Heart left ventricle (tissue), 16 donors: Measurements from ENCODE around the gene FXYD7. TPM values are rescaled to one million over a fixed set of nuclear protein-coding genes. Genes with fewer than 3 reads are reported as not detected.

Experiments
- ATAC-seq, 4 donors: fragments of 200-7000 bp; cut with Tn5 transposase; one replicate each; pipeline ENCODE4 v1.9.1; 2020 to 2022; ENCODE audit warnings: moderate library complexity in 4 of 4, mild to moderate bottlenecking in 3 of 4, moderate number of reproducible peaks in 1 of 4
- DNase-seq, 5 donors: peaks; one replicate each; pipeline ENCODE4 v3.0.0-alpha.2; 2020
- H3K27ac ChIP-seq, 12 donors: fragments of 200-600 bp; sonication (generic) in 4 of 12; one replicate each; pipeline versions ENCODE4 v1.5.0 to v1.8.0; 2016 to 2022; ENCODE audit warnings: mild to moderate bottlenecking in 2 of 12
- H3K27me3 ChIP-seq, 9 donors: fragments of 200-600 bp; sonication (generic) in 2 of 9; one replicate each; pipeline versions ENCODE4 v1.5.1 to v1.8.0; 2016 to 2022; ENCODE audit warnings: mild to moderate bottlenecking in 3 of 9
- H3K36me3 ChIP-seq, 9 donors: fragments of 200-600 bp; sonication (generic) in 2 of 9; one replicate each; pipeline versions ENCODE4 v1.5.0 to v1.8.0; 2018 to 2022; ENCODE audit warnings: mild to moderate bottlenecking in 2 of 9
- H3K4me1 ChIP-seq, 12 donors: fragments of 200-600 bp; sonication (generic) in 4 of 12; one replicate each; pipeline versions ENCODE4 v1.5.0 to v1.8.0; 2016 to 2022; ENCODE audit warnings: mild to moderate bottlenecking in 3 of 12
- H3K4me3 ChIP-seq, 12 donors: fragments of 200-600 bp; sonication (generic) in 4 of 12; one replicate each; pipeline versions ENCODE4 v1.5.0 to v1.8.0; 2017 to 2022; ENCODE audit warnings: mild to moderate bottlenecking in 9 of 12, moderate library complexity in 4 of 12
- H3K9me3 ChIP-seq, 12 donors: fragments of 200-600 bp; sonication (generic) in 4 of 12; one replicate each; pipeline versions ENCODE4 v1.5.0 to v1.8.0; 2016 to 2022; ENCODE audit warnings: mild to moderate bottlenecking in 1 of 12
- POLR2A ChIP-seq, 2 donors: fragments of 450-650 bp; IDR thresholded peaks; one replicate each; pipeline ENCODE4 v1.6.1; 2017; ENCODE audit warnings: antibody characterized with exemption in 2 of 2, mild to moderate bottlenecking in 2 of 2, moderate library complexity in 2 of 2
- WGBS, 4 donors: extraction: QIAGEN DNeasy Blood & Tissue Kit in 2 of 4; methylation state at CpG; one replicate each; pipeline versions ENCODE4 v1.1.5 to v1.1.7; 2013 to 2018; 5-methylcytosine and 5-hydroxymethylcytosine counted together
- intact Hi-C, 10 donors: fragments of 100-400 bp; cut with DNase I; formaldehyde crosslinking; loops; one replicate each; pipeline versions ENCODE4 v1.11.1 to v1.14.2; 2022
- polyA plus RNA-seq, 2 donors: library from polyadenylated mRNA; stranded (reverse); fragments of 200-250 nt; gene quantifications; one replicate each; pipeline ENCODE4 v1.2.3, GENCODE V29; 2013
- total RNA-seq, 9 donors: library from RNA; depleted of rRNA in 2 of 9; stranded (reverse); fragments of >200 nt in 2 of 9; fragmentation: NEBNext Ultra II Directional in 3 of 9; extraction: Animal tissue kit (Norgen Biotek cat#: 25700) in 3 of 9; gene quantifications; one replicate each; pipeline versions ENCODE4 v1.1.0 to v1.2.4, GENCODE V29; 2016 to 2023
- TF ChIP-seq, protein P1 (sequence below), 12 donors: fragments of 200-600 bp; sonication (generic) in 4 of 12; IDR thresholded peaks; one replicate each; pipeline versions ENCODE4 v1.5.0 to v1.8.0; 2018 to 2022; ENCODE audit warnings: antibody characterized with exemption in 12 of 12, mild to moderate bottlenecking in 5 of 12
- donor health status: ischemic (EF 13 %, LVEDD 7.1; RV severe dilation, severe dysfunction).
- donor health status: healthy with polysubstance abuse.
- donor health status: DM: no; HTN: yes; CAD: no.
- donor health status: DM: no; HTN: no; CAD: no.
- donor health status: ischemic (EF 25% LVEDD 6.9; RV normal size, moderate dysfunction).
- donor health status: ischemic (EF 25% LVEDD 5.7; RV mildly dilated, moderate dysfunction).
- donor health status: healthy.
- donor health status: DM: yes; HTN: yes; CAD: no.
- donor health status: ischemic (EF 35%, LVEDD 5.7; RV mildly dilated, moderate dysfunction).
- donor health status: nonischemic (EF 11% LVEDD 7.7; RV severe dilation, severe dysfunction).
- donor health status: DM: yes; HTN: yes; CAD: no.
- donor health status: PGD.
- donor health status: ischemic (EF 29% LVEDD 5.4; RV normal size, mild dysfunction).
- donor health status: nonischemic (EF 23%, LVEDD 6.1; RV moderate dilation, normal function).

FXYD7 gene
- total and polyA plus RNA-seq, 11 donors, result 0.21 to 0.52 (median 0.28) TPM; not detected in 8

DNA sequence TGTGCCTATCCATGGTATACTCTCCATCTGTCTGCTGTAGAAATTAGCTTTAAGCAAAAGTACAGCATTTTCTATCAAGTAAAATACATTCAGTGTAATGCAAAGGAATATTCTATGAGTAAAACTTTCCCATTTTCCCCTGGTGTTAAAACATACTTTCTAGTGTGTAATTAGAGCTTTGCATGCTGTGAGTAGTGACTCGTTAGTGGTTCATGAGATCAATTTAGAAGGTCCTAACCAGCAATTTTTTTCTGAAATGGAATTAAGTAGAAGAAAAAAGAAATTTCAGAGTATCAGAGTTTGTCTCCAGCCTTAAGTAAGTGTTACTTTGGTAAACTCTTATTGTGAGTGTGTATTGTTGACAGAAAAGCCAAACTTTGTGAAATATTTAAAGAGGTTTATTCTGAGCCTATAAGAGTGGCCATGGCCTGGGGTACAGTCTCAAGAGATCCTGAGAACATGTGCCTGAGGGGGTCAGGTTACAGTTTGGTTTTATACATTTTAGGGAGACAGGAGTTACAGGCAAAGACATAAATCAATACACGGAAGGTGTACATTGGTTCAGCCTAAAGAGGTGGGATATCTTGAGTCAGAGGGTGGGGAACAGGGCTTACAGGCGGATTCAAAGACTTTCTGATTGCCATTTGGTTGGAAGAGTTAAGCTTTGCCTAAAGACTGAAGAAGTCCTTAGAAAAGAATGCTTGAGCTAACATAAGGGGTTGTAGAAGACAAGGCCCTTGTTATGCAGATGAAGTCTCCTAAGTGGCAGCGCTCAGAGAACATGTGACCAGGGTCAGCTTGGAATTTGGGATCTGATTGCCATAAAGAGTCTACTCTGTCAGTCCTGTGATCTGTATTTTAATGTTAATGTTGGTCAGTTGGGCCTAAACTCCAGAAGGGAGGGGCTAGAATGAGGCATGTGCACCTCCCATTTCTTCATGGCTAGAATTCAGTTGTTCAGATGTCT, 60.0 kb downstream of the FXYD7 start:
- H3K27me3 ChIP-seq, result peaks cover 0 to 3% (median 0%) of the 10 kb centered on the region in 9 donors
- H3K36me3 ChIP-seq, result no peaks in the 10 kb centered on the region
- H3K4me1 ChIP-seq, result peaks cover 0 to 42% (median 0%) of the 10 kb centered on the region in 12 donors
- DNase-seq (no peak), ATAC-seq (no peak)
- peaks cover 0 to under 1% (median 0%) of the 10 kb centered on the region in 12 donors for H3K9me3 ChIP-seq
- TF ChIP-seq, protein P1, sequence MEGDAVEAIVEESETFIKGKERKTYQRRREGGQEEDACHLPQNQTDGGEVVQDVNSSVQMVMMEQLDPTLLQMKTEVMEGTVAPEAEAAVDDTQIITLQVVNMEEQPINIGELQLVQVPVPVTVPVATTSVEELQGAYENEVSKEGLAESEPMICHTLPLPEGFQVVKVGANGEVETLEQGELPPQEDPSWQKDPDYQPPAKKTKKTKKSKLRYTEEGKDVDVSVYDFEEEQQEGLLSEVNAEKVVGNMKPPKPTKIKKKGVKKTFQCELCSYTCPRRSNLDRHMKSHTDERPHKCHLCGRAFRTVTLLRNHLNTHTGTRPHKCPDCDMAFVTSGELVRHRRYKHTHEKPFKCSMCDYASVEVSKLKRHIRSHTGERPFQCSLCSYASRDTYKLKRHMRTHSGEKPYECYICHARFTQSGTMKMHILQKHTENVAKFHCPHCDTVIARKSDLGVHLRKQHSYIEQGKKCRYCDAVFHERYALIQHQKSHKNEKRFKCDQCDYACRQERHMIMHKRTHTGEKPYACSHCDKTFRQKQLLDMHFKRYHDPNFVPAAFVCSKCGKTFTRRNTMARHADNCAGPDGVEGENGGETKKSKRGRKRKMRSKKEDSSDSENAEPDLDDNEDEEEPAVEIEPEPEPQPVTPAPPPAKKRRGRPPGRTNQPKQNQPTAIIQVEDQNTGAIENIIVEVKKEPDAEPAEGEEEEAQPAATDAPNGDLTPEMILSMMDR (IDR thresholded peaks at IDR 0.05), result no peak
- no peak for TF ChIP-seq POLR2A (IDR thresholded peaks at IDR 0.05)
- no peak overlapping the region for H3K4me3 ChIP-seq
- no peak overlapping the region for H3K27ac ChIP-seq
- WGBS, 4 donors, result 89 to 92% (median 91%) methylated on average over 4 of the region's 4 CpGs
- intact Hi-C loops, result no loop called here

Other genes starting within 250 kb of the FXYD7 start
- gene ZNF30, start 216.4 kb upstream of the FXYD7 start, total RNA-seq, result 10 to 100 TPM in 1 of 9 donors, 1 to 10 TPM in 7, under 1 TPM in 1; 0.95 to 13.4 (median 2.8) TPM
- gene ZNF30, start 216.4 kb upstream of the FXYD7 start, polyA plus RNA-seq, result 1 to 10 TPM; 1.8 TPM
- 1 to 10 TPM; 2.7 to 8.2 (median 4.2) TPM for gene ZNF792, start 179.0 kb upstream of the FXYD7 start, total RNA-seq
- 1 to 10 TPM; 1.3 to 2.2 TPM for gene ZNF792, start 179.0 kb upstream of the FXYD7 start, polyA plus RNA-seq
- 10 to 100 TPM; 21.8 to 64.5 (median 29.0) TPM for gene GRAMD1A, start 142.9 kb upstream of the FXYD7 start, total RNA-seq
- gene GRAMD1A, start 142.9 kb upstream of the FXYD7 start, polyA plus RNA-seq, result 10 to 100 TPM; 31.3 to 36.3 TPM
- gene SCN1B, start 112.8 kb upstream of the FXYD7 start, total RNA-seq, result 10 to 100 TPM; 22.1 to 68.3 (median 32.4) TPM
- 10 to 100 TPM; 19.7 to 64.4 TPM for gene SCN1B, start 112.8 kb upstream of the FXYD7 start, polyA plus RNA-seq
- gene HPN, start 101.5 kb upstream of the FXYD7 start, total RNA-seq, result 10 to 100 TPM in 1 of 9 donors, 1 to 10 TPM in 8; 1.1 to 13.4 (median 3.3) TPM
- gene HPN, start 101.5 kb upstream of the FXYD7 start, polyA plus RNA-seq, result 1 to 10 TPM in 1 of 2 donors, under 1 TPM in 1; 0.80 to 1.4 TPM
- 1 to 10 TPM in 2 of 9 donors, under 1 TPM in 4, not detected in 3; 0.37 to 2.5 (median 0.80) TPM for gene FXYD3, start 27.4 kb upstream of the FXYD7 start, total RNA-seq
- gene FXYD3, start 27.4 kb upstream of the FXYD7 start, polyA plus RNA-seq, result 1 to 10 TPM in 1 of 2 donors, under 1 TPM in 1; 0.98 to 1.1 TPM
- gene LGI4, start 8.2 kb upstream of the FXYD7 start, total RNA-seq, result 10 to 100 TPM in 3 of 9 donors, 1 to 10 TPM in 6; 2.2 to 15.1 (median 6.0) TPM
- 10 to 100 TPM in 1 of 2 donors, 1 to 10 TPM in 1; 4.2 to 14.2 TPM for gene LGI4, start 8.2 kb upstream of the FXYD7 start, polyA plus RNA-seq
- gene FXYD1, start 4.4 kb upstream of the FXYD7 start, total RNA-seq, result 100 to 1,000 TPM; 261 to 631 (median 412) TPM
- gene FXYD1, start 4.4 kb upstream of the FXYD7 start, polyA plus RNA-seq, result 100 to 1,000 TPM; 129 to 439 TPM
- 10 to 100 TPM; 15.3 to 87.9 (median 19.5) TPM for gene FXYD5, start 11.5 kb downstream of the FXYD7 start, total RNA-seq
- gene FXYD5, start 11.5 kb downstream of the FXYD7 start, polyA plus RNA-seq, result 10 to 100 TPM; 31.0 to 59.2 TPM
- not detected for gene FAM187B, start 85.5 kb downstream of the FXYD7 start, total RNA-seq
- gene FAM187B, start 85.5 kb downstream of the FXYD7 start, polyA plus RNA-seq, result under 1 TPM in 1 of 2 donors, not detected in 1; 0.06 TPM
- 1 to 10 TPM; 2.8 to 9.0 (median 5.3) TPM for gene LSR, start 105.7 kb downstream of the FXYD7 start, total RNA-seq
- gene LSR, start 105.7 kb downstream of the FXYD7 start, polyA plus RNA-seq, result 10 to 100 TPM in 1 of 2 donors, 1 to 10 TPM in 1; 4.8 to 10.5 TPM
- gene USF2, start 125.7 kb downstream of the FXYD7 start, total RNA-seq, result 100 to 1,000 TPM; 138 to 201 (median 159) TPM
- gene USF2, start 125.7 kb downstream of the FXYD7 start, polyA plus RNA-seq, result 100 to 1,000 TPM; 134 to 251 TPM
- gene HAMP, start 139.3 kb downstream of the FXYD7 start, total RNA-seq, result 1 to 10 TPM in 2 of 9 donors, under 1 TPM in 2, not detected in 5; 0.19 to 2.4 (median 1.1) TPM
- gene HAMP, start 139.3 kb downstream of the FXYD7 start, polyA plus RNA-seq, result 10 to 100 TPM in 1 of 2 donors, not detected in 1; 22.0 TPM
- under 1 TPM in 1 of 9 donors, not detected in 8; 0.72 TPM for gene MAG, start 148.9 kb downstream of the FXYD7 start, total RNA-seq
- gene MAG, start 148.9 kb downstream of the FXYD7 start, polyA plus RNA-seq, result under 1 TPM in 1 of 2 donors, not detected in 1; 0.30 TPM
- gene CD22, start 185.9 kb downstream of the FXYD7 start, total RNA-seq, result 1 to 10 TPM in 5 of 9 donors, under 1 TPM in 2, not detected in 2; 0.20 to 3.3 (median 1.2) TPM
- gene CD22, start 185.9 kb downstream of the FXYD7 start, polyA plus RNA-seq, result under 1 TPM; 0.11 to 0.36 TPM
- not detected for gene FFAR1, start 204.6 kb downstream of the FXYD7 start, total RNA-seq
- not detected for gene FFAR1, start 204.6 kb downstream of the FXYD7 start, polyA plus RNA-seq
- under 1 TPM in 1 of 9 donors, not detected in 8; 0.96 TPM for gene FFAR3, start 215.2 kb downstream of the FXYD7 start, total RNA-seq
- under 1 TPM; 0.11 to 0.15 TPM for gene FFAR3, start 215.2 kb downstream of the FXYD7 start, polyA plus RNA-seq
- gene GPR42, start 227.8 kb downstream of the FXYD7 start, total RNA-seq, result not detected
- gene GPR42, start 227.8 kb downstream of the FXYD7 start, polyA plus RNA-seq, result not detected